WI38 (cell line): ENCODE data around the gene MAP1B.

Experiments
- H3K4me3 ChIP-seq: 2 replicates; pipeline ENCODE4 v1.5.1; 2011; ENCODE audit warnings: low read depth, mild to moderate bottlenecking, control low read depth, low read length
- CTCF ChIP-seq: IDR thresholded peaks from 2 replicates; pipeline ENCODE4 v1.5.1; 2012; ENCODE audit warnings: low read depth, mild to moderate bottlenecking, control low read depth, low read length

Gene MAP1B

GRCh38 chr5:72205431-72206009, 98.2 kb downstream of the MAP1B start:
- H3K4me3 ChIP-seq = no peak overlapping the region
- TF ChIP-seq CTCF = no peak

- TF ChIP-seq CTCF = no peak
Observed at GRCh38 chr5:72206160-72206559, 98.9 kb downstream of the MAP1B start.

GRCh38 chr5:72206994-72207393, 99.7 kb downstream of the MAP1B start:
- no peak overlapping the region for H3K4me3 ChIP-seq
- no peak for TF ChIP-seq CTCF

More at GRCh38 chr5:72206160-72206559, 98.9 kb downstream of the MAP1B start:
- H3K4me3 ChIP-seq = no peak overlapping the region

- no peak for TF ChIP-seq CTCF
- H3K4me3 ChIP-seq = no peak overlapping the region
Observed at GRCh38 chr5:72208324-72208926, 101.2 kb downstream of the MAP1B start.

GRCh38 chr5:72209147-72210115, 102.2 kb downstream of the MAP1B start:
- no peak for TF ChIP-seq CTCF
- no peak overlapping the region for H3K4me3 ChIP-seq

- no peak for TF ChIP-seq CTCF
- H3K4me3 ChIP-seq = peak overlapping the region; percentile 26
Observed at GRCh38 chr5:72210888-72211678, 103.8 kb downstream of the MAP1B start.
